ENCODE results near the gene NHLH1. TPM values are rescaled to one million over a fixed set of nuclear protein-coding genes. Genes with fewer than 3 reads are reported as not detected.
A peak's percentile ranks its signal among the peaks of the same experiment; 100 is the strongest.

NHLH1 gene
- polyA plus RNA-seq, 3 donors = 1.0 TPM; not detected in 2

DNA sequence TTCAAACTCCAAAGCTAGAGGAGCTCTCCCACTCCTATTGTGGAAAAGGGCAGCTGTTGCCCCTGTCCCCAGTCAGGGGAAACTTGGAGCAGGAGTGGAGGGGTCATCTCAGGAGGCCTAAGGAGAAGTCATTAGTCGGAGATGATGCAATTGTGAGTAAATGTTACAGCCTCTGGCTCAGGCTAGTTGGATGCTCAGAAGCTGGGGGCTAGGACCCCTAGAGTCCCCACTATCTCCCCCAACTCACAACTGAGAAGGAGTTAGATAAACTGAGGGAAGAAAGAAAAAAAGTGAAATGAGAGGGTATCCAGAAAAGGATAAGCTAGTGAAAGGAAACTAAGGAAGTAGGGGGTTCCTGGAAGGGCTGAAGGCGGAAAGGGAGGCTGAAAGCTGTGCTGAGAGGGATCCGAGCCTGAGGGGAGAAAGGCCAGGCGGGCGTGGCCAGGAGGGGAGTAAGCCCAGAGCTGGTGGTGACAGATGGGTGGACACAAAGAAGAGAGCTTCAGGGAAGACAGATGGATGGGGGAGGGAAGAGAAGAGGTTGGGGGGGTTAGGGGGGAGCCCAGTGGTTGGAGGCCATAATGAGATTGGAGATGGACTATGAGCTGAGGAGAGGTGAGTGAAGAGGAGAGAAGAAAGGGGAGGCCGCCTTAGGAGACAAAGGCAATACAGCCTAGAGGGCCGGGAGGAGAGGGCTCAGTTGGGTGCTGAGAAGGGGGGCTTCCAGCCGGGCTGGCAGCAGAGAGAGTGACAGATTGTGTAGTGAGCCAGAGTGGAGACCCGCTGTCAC is 4.5 kb upstream of the NHLH1 start:
- H3K4me3 Mint-ChIP-seq = no peak overlapping the region
- TF ChIP-seq, protein P1, sequence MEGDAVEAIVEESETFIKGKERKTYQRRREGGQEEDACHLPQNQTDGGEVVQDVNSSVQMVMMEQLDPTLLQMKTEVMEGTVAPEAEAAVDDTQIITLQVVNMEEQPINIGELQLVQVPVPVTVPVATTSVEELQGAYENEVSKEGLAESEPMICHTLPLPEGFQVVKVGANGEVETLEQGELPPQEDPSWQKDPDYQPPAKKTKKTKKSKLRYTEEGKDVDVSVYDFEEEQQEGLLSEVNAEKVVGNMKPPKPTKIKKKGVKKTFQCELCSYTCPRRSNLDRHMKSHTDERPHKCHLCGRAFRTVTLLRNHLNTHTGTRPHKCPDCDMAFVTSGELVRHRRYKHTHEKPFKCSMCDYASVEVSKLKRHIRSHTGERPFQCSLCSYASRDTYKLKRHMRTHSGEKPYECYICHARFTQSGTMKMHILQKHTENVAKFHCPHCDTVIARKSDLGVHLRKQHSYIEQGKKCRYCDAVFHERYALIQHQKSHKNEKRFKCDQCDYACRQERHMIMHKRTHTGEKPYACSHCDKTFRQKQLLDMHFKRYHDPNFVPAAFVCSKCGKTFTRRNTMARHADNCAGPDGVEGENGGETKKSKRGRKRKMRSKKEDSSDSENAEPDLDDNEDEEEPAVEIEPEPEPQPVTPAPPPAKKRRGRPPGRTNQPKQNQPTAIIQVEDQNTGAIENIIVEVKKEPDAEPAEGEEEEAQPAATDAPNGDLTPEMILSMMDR (IDR thresholded peaks at IDR 0.05) = no peak

DNA sequence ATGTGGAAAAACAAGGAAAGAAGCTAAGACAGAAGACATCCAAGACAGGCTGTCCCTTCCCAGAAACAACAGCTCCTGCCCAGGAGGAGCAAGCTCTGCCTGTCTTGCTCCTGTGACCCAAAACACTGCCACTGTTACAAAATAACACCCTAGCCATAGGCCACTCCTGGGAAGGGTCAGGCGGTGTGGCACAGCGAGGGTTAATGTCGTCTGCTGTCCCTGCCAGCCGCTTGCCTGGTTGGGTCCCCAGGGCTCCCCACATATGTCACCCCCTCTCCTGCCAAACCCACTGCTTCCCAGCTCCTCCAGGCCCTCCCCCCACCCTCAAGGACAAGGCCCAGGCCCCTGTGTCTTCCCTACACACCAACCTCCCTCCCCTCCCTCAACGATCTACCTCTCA is 3.9 kb upstream of the NHLH1 start:
- no peaks in the 10 kb centered on the region for H3K4me1 ChIP-seq (ENCODE audit: control insufficient read depth in 1 of 2, insufficient read depth in 2 of 2, low read length in 2 of 2)
- H3K27ac Mint-ChIP-seq = peak overlapping the region in 3 of 7 donors; percentile 25 to 52 (median 31)
- H3K4me3 Mint-ChIP-seq = no peak overlapping the region
- H3K9ac ChIP-seq (ENCODE audit: insufficient read depth, low read length, poor library complexity, severe bottlenecking) = no peak overlapping the region
- H3K27me3 Mint-ChIP-seq (ENCODE audit: low read depth in 3 of 3) = peaks cover 2 to 7% (median 5%) of the 10 kb centered on the region in 3 donors
- H3K4me3 ChIP-seq (replicated peaks in 1 of 3; ENCODE audit: low read depth in 2 of 3, low read length in 3 of 3) = no peak overlapping the region
- H4K20me1 ChIP-seq (ENCODE audit: insufficient read depth, low read length) = peaks cover 7% of the 10 kb centered on the region
- DNase-seq = no peak
- peaks cover 0 to 3% of the 10 kb centered on the region in 2 donors for H3K27me3 ChIP-seq (ENCODE audit: control insufficient read depth in 2 of 2, insufficient read depth in 2 of 2, low read length in 2 of 2)
- H3K9me3 ChIP-seq (replicated peaks in 1 of 2; ENCODE audit: control insufficient read depth in 1 of 2, insufficient read depth in 1 of 2, low read length in 2 of 2) = no peaks in the 10 kb centered on the region
- WGBS (ENCODE audit: insufficient coverage) = 89% methylated on average over 4 of the region's 5 CpGs
- H3K36me3 Mint-ChIP-seq = peaks cover 31 to 35% of the 10 kb centered on the region in 2 donors
- H3K4me2 ChIP-seq (replicated peaks; ENCODE audit: extremely low read depth, low read length, poor library complexity, severe bottlenecking) = no peak overlapping the region
- peaks cover 13% of the 10 kb centered on the region for H3K4me1 Mint-ChIP-seq
- peaks cover 21 to 39% of the 10 kb centered on the region in 2 donors for H3K36me3 ChIP-seq (replicated peaks in 1 of 2; ENCODE audit: control insufficient read depth in 1 of 2, insufficient read depth in 2 of 2, low read length in 2 of 2)
- H3K79me2 ChIP-seq (ENCODE audit: insufficient read depth, low read length) = no peaks in the 10 kb centered on the region
- H3K27ac ChIP-seq (ENCODE audit: low read depth in 1 of 2, low read length in 2 of 2) = no peak overlapping the region
- TF ChIP-seq, protein P1 (IDR thresholded peaks at IDR 0.05) = no peak
- intact Hi-C loops (cut with micrococcal nuclease) = no loop called here
- H3K9me3 Mint-ChIP-seq = peaks cover 0 to 1% (median 0%) of the 10 kb centered on the region in 7 donors
- no peak overlapping the region for H2AFZ ChIP-seq (ENCODE audit: insufficient read depth, low read depth, low read length, poor library complexity, severe bottlenecking)

More for the DNA sequence above, 4.5 kb upstream of the NHLH1 start:
- Histone ChIP-seq H3K36me3 (replicated peaks in 1 of 2; ENCODE audit: control insufficient read depth in 1 of 2, insufficient read depth in 2 of 2, low read length in 2 of 2) (peaks cover 28 to 45% of the 10 kb centered on the region in 2 donors), H3K9me3 (replicated peaks in 1 of 2; ENCODE audit: control insufficient read depth in 1 of 2, insufficient read depth in 1 of 2, low read length in 2 of 2) (no peaks in the 10 kb centered on the region), H3K9ac (ENCODE audit: insufficient read depth, low read length, poor library complexity, severe bottlenecking) (no peak overlapping the region), H3K4me3 (replicated peaks in 1 of 3; ENCODE audit: low read depth in 2 of 3, low read length in 3 of 3) (no peak overlapping the region), H3K27me3 (ENCODE audit: control insufficient read depth in 2 of 2, insufficient read depth in 2 of 2, low read length in 2 of 2) (no peaks in the 10 kb centered on the region), H3K27ac (ENCODE audit: low read depth in 1 of 2, low read length in 2 of 2) (no peak overlapping the region), H3K4me2 (replicated peaks; ENCODE audit: extremely low read depth, low read length, poor library complexity, severe bottlenecking) (no peak overlapping the region), H4K20me1 (ENCODE audit: insufficient read depth, low read length) (peaks cover 12% of the 10 kb centered on the region), H3K4me1 (ENCODE audit: control insufficient read depth in 1 of 2, insufficient read depth in 2 of 2, low read length in 2 of 2) (no peaks in the 10 kb centered on the region), H3K79me2 (ENCODE audit: insufficient read depth, low read length) (no peaks in the 10 kb centered on the region), H2AFZ (ENCODE audit: insufficient read depth, low read depth, low read length, poor library complexity, severe bottlenecking) (no peak overlapping the region)
- Mint-ChIP-seq H3K27ac (peak overlapping the region in 5 of 7 donors; percentile 25 to 71 (median 52)), H3K36me3 (peaks cover 37 to 41% of the 10 kb centered on the region in 2 donors), H3K9me3 (peaks cover 0 to 1% (median 0%) of the 10 kb centered on the region in 7 donors), H3K4me1 (peaks cover 8% of the 10 kb centered on the region), H3K27me3 (ENCODE audit: low read depth in 3 of 3) (peaks cover under 1 to 5% (median 4%) of the 10 kb centered on the region in 3 donors)
- WGBS (ENCODE audit: insufficient coverage) = 96% methylated on average over 8 of the region's 9 CpGs
- no peak for DNase-seq
- intact Hi-C loops (cut with micrococcal nuclease) = no loop called here

Data from CD14-positive monocyte (primary cell).